WTC11 (cell line): ENCODE measurements around the gene CAMK1. TPM values are rescaled to one million over a fixed set of nuclear protein-coding genes. Genes with fewer than 3 reads are reported as not detected.

Experiments
- ATAC-seq: fragments of 200-7000 bp; cut with Tn5 transposase; 2 replicates; pipeline ENCODE4 v1.10.0; 2021; ENCODE audit warnings: mild to moderate bottlenecking, moderate library complexity
- CTCF ChIA-PET: fragments of 300-600 bp; sonication (Branson Sonifier 250); formaldehyde crosslinking; loops from one replicate; lab custom pipeline; 2021; ENCODE audit warnings: antibody characterized with exemption; lab: Charles Lee
- POLR2A ChIA-PET: fragments of 350-600 bp; sonication (Branson Sonifier 250); formaldehyde crosslinking; loops from one replicate; lab custom pipeline; 2021; ENCODE audit warnings: antibody characterized with exemption; lab: Charles Lee
- DNase-seq: peaks from one replicate; pipeline ENCODE4 v3.0.0; 2021; ENCODE audit warnings: low spot score
- H3K27ac Mint-ChIP-seq: 2 replicates; pipeline ENCODE4 v1.8.0; 2021; ENCODE audit warnings: mixed read lengths
- H3K27me3 Mint-ChIP-seq: 2 replicates; pipeline ENCODE4 v1.8.0; 2021; ENCODE audit warnings: low read depth, mild to moderate bottlenecking, moderate library complexity, mixed read lengths
- H3K36me3 Mint-ChIP-seq: 2 replicates; pipeline ENCODE4 v1.8.0; 2021; ENCODE audit warnings: mixed read lengths
- H3K4me1 Mint-ChIP-seq: 2 replicates; pipeline ENCODE4 v1.8.0; 2022; ENCODE audit warnings: mixed read lengths
- H3K4me3 Mint-ChIP-seq: 2 replicates; pipeline ENCODE4 v1.8.0; 2021; ENCODE audit warnings: mild to moderate bottlenecking, moderate library complexity, mixed read lengths
- H3K9me3 Mint-ChIP-seq: 2 replicates; pipeline ENCODE4 v1.8.0; 2021; ENCODE audit warnings: mixed read lengths
- FOXK1 ChIP-seq: sonication (generic); formaldehyde crosslinking; IDR thresholded peaks from 2 replicates; pipeline ENCODE4 v1.8.0; 2022; ENCODE audit warnings: mild to moderate bottlenecking, moderate library complexity, missing genetic modification reagents
- KAT7 ChIP-seq: sonication (generic); formaldehyde crosslinking; IDR thresholded peaks from 2 replicates; pipeline ENCODE4 v1.8.1; 2023; ENCODE audit warnings: missing genetic modification reagents, mild to moderate bottlenecking, borderline replicate concordance
- NFE2L1 ChIP-seq: sonication (generic); formaldehyde crosslinking; IDR thresholded peaks from 2 replicates; pipeline ENCODE4 v1.8.1; 2023; ENCODE audit warnings: missing genetic modification reagents
- NR2C2 ChIP-seq: sonication (generic); formaldehyde crosslinking; IDR thresholded peaks from 2 replicates; pipeline ENCODE4 v1.8.0; 2022; ENCODE audit warnings: mild to moderate bottlenecking, missing genetic modification reagents
- NR3C1 ChIP-seq: sonication (generic); formaldehyde crosslinking; conservative IDR thresholded peaks from 2 replicates; pipeline ENCODE4 v1.8.1; 2023; ENCODE audit warnings: low read depth, mild to moderate bottlenecking, missing genetic modification reagents
- PRRX2 ChIP-seq: fragments of 250-450 bp; sonication (Bioruptor Pico); IDR thresholded peaks from 2 replicates; pipeline ENCODE4 v1.8.0; 2021; ENCODE audit warnings: mild to moderate bottlenecking
- TCF7 ChIP-seq: sonication (generic); formaldehyde crosslinking; IDR thresholded peaks from 2 replicates; pipeline ENCODE4 v1.8.0; 2022; ENCODE audit warnings: mild to moderate bottlenecking, low read depth, missing genetic modification reagents, moderate library complexity
- TEAD1 ChIP-seq: sonication (generic); formaldehyde crosslinking; IDR thresholded peaks from 2 replicates; pipeline ENCODE4 v1.8.0; 2022; ENCODE audit warnings: mild to moderate bottlenecking, missing genetic modification reagents
- TP53 ChIP-seq: sonication (generic); formaldehyde crosslinking; IDR thresholded peaks from 2 replicates; pipeline ENCODE4 v1.8.1; 2023; ENCODE audit warnings: mild to moderate bottlenecking, missing genetic modification reagents
- ZNF423 ChIP-seq: fragments of 250-450 bp; sonication (Bioruptor Pico); IDR thresholded peaks from 2 replicates; pipeline ENCODE4 v2.1.2; 2022; ENCODE audit warnings: mild to moderate bottlenecking, moderate library complexity
- ZNF671 ChIP-seq: fragments of 250-450 bp; sonication (Bioruptor Pico); IDR thresholded peaks from 2 replicates; pipeline ENCODE4 v1.8.0; 2021; ENCODE audit warnings: mild to moderate bottlenecking
- total RNA-seq: library from RNA; stranded (reverse); gene quantifications from 3 replicates; pipeline ENCODE4 v1.2.3, GENCODE V29; 2021
- TF ChIP-seq, protein P1 (sequence below): sonication (generic); formaldehyde crosslinking; IDR thresholded peaks from 2 replicates; pipeline ENCODE4 v1.8.1; 2022; ENCODE audit warnings: missing genetic modification reagents, borderline replicate concordance
- TF ChIP-seq, protein P2 (sequence below): fragments of 250-450 bp; sonication (Bioruptor Pico); IDR thresholded peaks from 2 replicates; pipeline ENCODE4 v1.9.0; 2021; ENCODE audit warnings: moderate library complexity, mild to moderate bottlenecking, inconsistent platforms, borderline replicate concordance
- TF ChIP-seq, protein P3 (sequence below): sonication (generic); formaldehyde crosslinking; IDR thresholded peaks from 2 replicates; pipeline ENCODE4 v1.8.0; 2023; ENCODE audit warnings: missing genetic modification reagents
- TF ChIP-seq, protein P4 (sequence below): sonication (generic); formaldehyde crosslinking; IDR thresholded peaks from 2 replicates; pipeline ENCODE4 v1.8.0; 2022; ENCODE audit warnings: missing genetic modification reagents
- TF ChIP-seq, protein P5 (sequence below): sonication (generic); formaldehyde crosslinking; IDR thresholded peaks from 2 replicates; pipeline ENCODE4 v1.8.1; 2023; ENCODE audit warnings: mild to moderate bottlenecking, missing genetic modification reagents, moderate library complexity
- TF ChIP-seq, protein P6 (sequence below): fragments of 200-600 bp; IDR thresholded peaks from 2 replicates; pipeline ENCODE4 v1.8.0; 2022; ENCODE audit warnings: antibody characterized with exemption
- TF ChIP-seq, protein P7 (sequence below): sonication (generic); formaldehyde crosslinking; IDR thresholded peaks from 2 replicates; pipeline ENCODE4 v1.8.1; 2022; ENCODE audit warnings: low read depth, mild to moderate bottlenecking, moderate library complexity, missing genetic modification reagents, borderline replicate concordance
- TF ChIP-seq, protein P8 (sequence below): sonication (generic); formaldehyde crosslinking; IDR thresholded peaks from 2 replicates; pipeline ENCODE4 v1.8.0; 2022; ENCODE audit warnings: mild to moderate bottlenecking, missing genetic modification reagents

CAMK1 gene
- total RNA-seq, 1 experiment from 2014 or later = 3.1 TPM

DNA sequence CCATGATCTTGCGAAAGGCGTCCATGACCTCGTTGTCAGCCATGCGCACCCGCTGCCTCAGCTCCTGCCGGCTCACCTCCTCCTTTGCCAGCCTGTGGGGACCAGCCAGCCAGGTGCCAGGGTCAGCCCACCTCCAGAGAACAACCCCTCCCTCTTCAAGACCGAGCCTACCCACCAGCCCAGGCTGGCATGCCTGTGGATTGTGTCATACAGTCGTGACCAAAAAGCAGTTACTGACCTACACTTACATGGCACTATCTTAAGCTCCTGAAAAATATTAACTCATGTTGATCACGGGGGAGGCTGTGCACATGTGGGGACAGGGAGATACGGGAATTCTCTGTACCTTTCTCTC lies 10.7 kb upstream of the CAMK1 start:
- Mint-ChIP-seq H3K27me3 (peaks cover 21% of the 10 kb centered on the region), H3K36me3 (peaks cover 36% of the 10 kb centered on the region), H3K4me1 (no peaks in the 10 kb centered on the region), H3K27ac (no peak overlapping the region), H3K9me3 (no peaks in the 10 kb centered on the region), H3K4me3 (no peak overlapping the region)
- ATAC-seq = no peak
- ChIA-PET CTCF (no interaction called here), POLR2A (interaction anchor here (1.0 kb wide), 1 partner anchor 31 kb away, joined by 3 read pairs; the partner anchor contains the start of gene OGG1)
- TF ChIP-seq, protein P1, sequence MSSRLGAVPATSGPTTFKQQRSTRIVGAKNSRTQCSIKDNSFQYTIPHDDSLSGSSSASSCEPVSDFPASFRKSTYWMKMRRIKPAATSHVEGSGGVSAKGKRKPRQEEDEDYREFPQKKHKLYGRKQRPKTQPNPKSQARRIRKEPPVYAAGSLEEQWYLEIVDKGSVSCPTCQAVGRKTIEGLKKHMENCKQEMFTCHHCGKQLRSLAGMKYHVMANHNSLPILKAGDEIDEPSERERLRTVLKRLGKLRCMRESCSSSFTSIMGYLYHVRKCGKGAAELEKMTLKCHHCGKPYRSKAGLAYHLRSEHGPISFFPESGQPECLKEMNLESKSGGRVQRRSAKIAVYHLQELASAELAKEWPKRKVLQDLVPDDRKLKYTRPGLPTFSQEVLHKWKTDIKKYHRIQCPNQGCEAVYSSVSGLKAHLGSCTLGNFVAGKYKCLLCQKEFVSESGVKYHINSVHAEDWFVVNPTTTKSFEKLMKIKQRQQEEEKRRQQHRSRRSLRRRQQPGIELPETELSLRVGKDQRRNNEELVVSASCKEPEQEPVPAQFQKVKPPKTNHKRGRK (CRISPR knock-in tag) = no peak
- TF ChIP-seq, protein P2, sequence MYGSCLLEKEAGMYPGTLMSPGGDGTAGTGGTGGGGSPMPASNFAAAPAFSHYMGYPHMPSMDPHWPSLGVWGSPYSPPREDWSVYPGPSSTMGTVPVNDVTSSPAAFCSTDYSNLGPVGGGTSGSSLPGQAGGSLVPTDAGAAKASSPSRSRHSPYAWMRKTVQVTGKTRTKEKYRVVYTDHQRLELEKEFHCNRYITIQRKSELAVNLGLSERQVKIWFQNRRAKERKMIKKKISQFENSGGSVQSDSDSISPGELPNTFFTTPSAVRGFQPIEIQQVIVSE (CRISPR knock-in tag) = no peak
- TF ChIP-seq TP53 (CRISPR knock-in tag) = no peak
- TF ChIP-seq FOXK1 (CRISPR knock-in tag) = no peak
- TF ChIP-seq, protein P3, sequence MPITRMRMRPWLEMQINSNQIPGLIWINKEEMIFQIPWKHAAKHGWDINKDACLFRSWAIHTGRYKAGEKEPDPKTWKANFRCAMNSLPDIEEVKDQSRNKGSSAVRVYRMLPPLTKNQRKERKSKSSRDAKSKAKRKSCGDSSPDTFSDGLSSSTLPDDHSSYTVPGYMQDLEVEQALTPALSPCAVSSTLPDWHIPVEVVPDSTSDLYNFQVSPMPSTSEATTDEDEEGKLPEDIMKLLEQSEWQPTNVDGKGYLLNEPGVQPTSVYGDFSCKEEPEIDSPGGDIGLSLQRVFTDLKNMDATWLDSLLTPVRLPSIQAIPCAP (CRISPR knock-in tag) = no peak
- TF ChIP-seq TCF7 (CRISPR knock-in tag) = no peak
- TF ChIP-seq, protein P4, sequence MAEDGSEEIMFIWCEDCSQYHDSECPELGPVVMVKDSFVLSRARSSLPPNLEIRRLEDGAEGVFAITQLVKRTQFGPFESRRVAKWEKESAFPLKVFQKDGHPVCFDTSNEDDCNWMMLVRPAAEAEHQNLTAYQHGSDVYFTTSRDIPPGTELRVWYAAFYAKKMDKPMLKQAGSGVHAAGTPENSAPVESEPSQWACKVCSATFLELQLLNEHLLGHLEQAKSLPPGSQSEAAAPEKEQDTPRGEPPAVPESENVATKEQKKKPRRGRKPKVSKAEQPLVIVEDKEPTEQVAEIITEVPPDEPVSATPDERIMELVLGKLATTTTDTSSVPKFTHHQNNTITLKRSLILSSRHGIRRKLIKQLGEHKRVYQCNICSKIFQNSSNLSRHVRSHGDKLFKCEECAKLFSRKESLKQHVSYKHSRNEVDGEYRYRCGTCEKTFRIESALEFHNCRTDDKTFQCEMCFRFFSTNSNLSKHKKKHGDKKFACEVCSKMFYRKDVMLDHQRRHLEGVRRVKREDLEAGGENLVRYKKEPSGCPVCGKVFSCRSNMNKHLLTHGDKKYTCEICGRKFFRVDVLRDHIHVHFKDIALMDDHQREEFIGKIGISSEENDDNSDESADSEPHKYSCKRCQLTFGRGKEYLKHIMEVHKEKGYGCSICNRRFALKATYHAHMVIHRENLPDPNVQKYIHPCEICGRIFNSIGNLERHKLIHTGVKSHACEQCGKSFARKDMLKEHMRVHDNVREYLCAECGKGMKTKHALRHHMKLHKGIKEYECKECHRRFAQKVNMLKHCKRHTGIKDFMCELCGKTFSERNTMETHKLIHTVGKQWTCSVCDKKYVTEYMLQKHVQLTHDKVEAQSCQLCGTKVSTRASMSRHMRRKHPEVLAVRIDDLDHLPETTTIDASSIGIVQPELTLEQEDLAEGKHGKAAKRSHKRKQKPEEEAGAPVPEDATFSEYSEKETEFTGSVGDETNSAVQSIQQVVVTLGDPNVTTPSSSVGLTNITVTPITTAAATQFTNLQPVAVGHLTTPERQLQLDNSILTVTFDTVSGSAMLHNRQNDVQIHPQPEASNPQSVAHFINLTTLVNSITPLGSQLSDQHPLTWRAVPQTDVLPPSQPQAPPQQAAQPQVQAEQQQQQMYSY (CRISPR knock-in tag) = no peak
- TF ChIP-seq, protein P5, sequence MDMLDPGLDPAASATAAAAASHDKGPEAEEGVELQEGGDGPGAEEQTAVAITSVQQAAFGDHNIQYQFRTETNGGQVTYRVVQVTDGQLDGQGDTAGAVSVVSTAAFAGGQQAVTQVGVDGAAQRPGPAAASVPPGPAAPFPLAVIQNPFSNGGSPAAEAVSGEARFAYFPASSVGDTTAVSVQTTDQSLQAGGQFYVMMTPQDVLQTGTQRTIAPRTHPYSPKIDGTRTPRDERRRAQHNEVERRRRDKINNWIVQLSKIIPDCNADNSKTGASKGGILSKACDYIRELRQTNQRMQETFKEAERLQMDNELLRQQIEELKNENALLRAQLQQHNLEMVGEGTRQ (CRISPR knock-in tag) = no peak
- TF ChIP-seq NR3C1 (CRISPR knock-in tag) = no peak
- TF ChIP-seq, protein P6, sequence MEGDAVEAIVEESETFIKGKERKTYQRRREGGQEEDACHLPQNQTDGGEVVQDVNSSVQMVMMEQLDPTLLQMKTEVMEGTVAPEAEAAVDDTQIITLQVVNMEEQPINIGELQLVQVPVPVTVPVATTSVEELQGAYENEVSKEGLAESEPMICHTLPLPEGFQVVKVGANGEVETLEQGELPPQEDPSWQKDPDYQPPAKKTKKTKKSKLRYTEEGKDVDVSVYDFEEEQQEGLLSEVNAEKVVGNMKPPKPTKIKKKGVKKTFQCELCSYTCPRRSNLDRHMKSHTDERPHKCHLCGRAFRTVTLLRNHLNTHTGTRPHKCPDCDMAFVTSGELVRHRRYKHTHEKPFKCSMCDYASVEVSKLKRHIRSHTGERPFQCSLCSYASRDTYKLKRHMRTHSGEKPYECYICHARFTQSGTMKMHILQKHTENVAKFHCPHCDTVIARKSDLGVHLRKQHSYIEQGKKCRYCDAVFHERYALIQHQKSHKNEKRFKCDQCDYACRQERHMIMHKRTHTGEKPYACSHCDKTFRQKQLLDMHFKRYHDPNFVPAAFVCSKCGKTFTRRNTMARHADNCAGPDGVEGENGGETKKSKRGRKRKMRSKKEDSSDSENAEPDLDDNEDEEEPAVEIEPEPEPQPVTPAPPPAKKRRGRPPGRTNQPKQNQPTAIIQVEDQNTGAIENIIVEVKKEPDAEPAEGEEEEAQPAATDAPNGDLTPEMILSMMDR = no peak
- TF ChIP-seq NR2C2 (CRISPR knock-in tag) = no peak
- DNase-seq = no peak

DNA sequence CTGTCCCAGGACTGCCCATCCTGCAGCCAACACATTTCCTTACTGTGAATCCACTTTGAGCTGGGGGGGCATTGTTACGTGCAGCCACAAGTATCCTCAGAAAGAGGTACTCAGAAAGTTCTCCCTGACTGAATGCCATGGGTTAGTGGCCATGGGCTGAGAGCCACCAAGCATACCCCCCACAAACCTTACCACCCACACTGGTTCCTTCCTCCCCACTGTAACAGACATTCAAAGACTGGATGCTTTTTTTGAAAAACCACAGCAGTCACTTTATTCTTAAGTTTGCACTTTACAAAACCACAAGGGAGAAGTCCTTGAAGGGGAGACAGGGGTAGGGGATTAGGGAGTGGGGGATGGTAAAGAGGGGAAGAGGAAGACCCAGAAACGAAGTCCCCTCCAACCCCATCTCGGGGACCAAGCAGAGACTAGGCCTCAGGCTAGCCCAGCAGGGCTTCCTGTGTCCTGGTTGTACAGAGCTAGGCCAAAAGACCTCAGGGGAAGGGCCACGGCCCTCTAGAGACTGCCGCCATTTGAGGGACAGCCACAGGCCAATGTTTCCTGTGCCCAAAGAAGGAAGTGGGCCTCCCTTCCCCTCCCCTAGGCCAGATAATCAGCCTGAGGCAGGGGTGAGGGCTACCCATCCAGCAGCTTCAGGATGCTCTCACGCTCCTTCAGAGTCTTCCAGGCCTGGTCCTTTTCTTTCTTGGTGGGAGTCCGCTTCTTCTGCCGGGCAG lies 10.1 kb upstream of the CAMK1 start:
- no peak overlapping the region for H3K27ac Mint-ChIP-seq
- no peaks in the 10 kb centered on the region for H3K9me3 Mint-ChIP-seq
- H3K4me1 Mint-ChIP-seq = no peaks in the 10 kb centered on the region
- H3K36me3 Mint-ChIP-seq = peaks cover 30% of the 10 kb centered on the region
- DNase-seq = no peak
- POLR2A ChIA-PET = interaction anchor here (1.0 kb wide), 1 partner anchor 30 kb away, joined by 3 read pairs; the partner anchor contains the start of gene OGG1
- H3K4me3 Mint-ChIP-seq = no peak overlapping the region
- H3K27me3 Mint-ChIP-seq = peaks cover 26% of the 10 kb centered on the region
- ATAC-seq = no peak
- CTCF ChIA-PET = no interaction called here
- TF ChIP-seq NFE2L1 (no peak), ZNF671 (CRISPR knock-in tag) (no peak), KAT7 (CRISPR knock-in tag) (no peak), TEAD1 (CRISPR knock-in tag) (no peak), ZNF423 (CRISPR knock-in tag) (no peak), PRRX2 (CRISPR knock-in tag) (no peak)
- TF ChIP-seq, protein P5 (CRISPR knock-in tag) = no peak
- TF ChIP-seq, protein P7, sequence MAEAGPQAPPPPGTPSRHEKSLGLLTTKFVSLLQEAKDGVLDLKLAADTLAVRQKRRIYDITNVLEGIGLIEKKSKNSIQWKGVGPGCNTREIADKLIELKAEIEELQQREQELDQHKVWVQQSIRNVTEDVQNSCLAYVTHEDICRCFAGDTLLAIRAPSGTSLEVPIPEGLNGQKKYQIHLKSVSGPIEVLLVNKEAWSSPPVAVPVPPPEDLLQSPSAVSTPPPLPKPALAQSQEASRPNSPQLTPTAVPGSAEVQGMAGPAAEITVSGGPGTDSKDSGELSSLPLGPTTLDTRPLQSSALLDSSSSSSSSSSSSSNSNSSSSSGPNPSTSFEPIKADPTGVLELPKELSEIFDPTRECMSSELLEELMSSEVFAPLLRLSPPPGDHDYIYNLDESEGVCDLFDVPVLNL (CRISPR knock-in tag) = no peak
- TF ChIP-seq, protein P8, sequence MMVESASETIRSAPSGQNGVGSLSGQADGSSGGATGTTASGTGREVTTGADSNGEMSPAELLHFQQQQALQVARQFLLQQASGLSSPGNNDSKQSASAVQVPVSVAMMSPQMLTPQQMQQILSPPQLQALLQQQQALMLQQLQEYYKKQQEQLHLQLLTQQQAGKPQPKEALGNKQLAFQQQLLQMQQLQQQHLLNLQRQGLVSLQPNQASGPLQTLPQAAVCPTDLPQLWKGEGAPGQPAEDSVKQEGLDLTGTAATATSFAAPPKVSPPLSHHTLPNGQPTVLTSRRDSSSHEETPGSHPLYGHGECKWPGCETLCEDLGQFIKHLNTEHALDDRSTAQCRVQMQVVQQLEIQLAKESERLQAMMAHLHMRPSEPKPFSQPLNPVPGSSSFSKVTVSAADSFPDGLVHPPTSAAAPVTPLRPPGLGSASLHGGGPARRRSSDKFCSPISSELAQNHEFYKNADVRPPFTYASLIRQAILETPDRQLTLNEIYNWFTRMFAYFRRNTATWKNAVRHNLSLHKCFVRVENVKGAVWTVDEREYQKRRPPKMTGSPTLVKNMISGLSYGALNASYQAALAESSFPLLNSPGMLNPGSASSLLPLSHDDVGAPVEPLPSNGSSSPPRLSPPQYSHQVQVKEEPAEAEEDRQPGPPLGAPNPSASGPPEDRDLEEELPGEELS (CRISPR knock-in tag) = no peak
